ENCODE data around the gene HSF2BP. TPM values are rescaled to one million over a fixed set of nuclear protein-coding genes. Genes with fewer than 3 reads are reported as not detected.

Gene HSF2BP
- polyA plus RNA-seq, 1 donor from 2014 or later: 0.89 TPM

DNA sequence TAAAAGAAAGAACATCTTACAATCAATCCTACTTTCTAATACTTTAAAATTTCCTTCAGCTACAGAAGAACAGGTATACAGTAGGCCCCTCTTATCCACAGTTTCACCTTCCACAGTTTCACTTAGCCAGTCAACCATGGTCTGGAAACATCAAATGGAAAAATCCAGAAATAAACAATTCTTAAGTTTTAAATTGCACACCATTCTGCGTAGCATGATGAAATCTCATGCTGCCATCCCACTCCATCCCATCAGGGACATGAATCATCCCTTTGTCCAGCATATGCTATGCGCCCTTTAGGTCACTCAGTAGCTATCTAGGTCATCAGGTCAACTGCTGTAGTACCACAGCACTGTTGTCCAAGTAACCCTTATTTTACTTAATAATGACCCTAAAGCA, 67.7 kb downstream of the HSF2BP start:
- Histone ChIP-seq H3K9ac (ENCODE audit: low read length) (no peak overlapping the region), H3K27me3 (ENCODE audit: insufficient read depth, low read depth, low read length) (no peaks in the 10 kb centered on the region), H3K4me2 (ENCODE audit: low read length) (no peak overlapping the region), H4K20me1 (ENCODE audit: insufficient read depth) (no peaks in the 10 kb centered on the region), H3K79me2 (replicated peaks; ENCODE audit: insufficient read depth, low read length) (no peaks in the 10 kb centered on the region), H3K9me3 (ENCODE audit: low read length) (no peaks in the 10 kb centered on the region), H3K36me3 (ENCODE audit: insufficient read depth, low read length) (no peaks in the 10 kb centered on the region), H3K4me3 (ENCODE audit: low read length) (no peak overlapping the region), H3F3A (ENCODE audit: insufficient read depth, low read length, poor library complexity, severe bottlenecking) (no peaks in the 10 kb centered on the region), H3K9me2 (ENCODE audit: insufficient read depth, low read length) (no peaks in the 10 kb centered on the region), H3K27ac (ENCODE audit: low read length) (no peak overlapping the region), H2AFZ (ENCODE audit: low read depth, low read length) (no peak overlapping the region)
- TF ChIP-seq, protein P1, sequence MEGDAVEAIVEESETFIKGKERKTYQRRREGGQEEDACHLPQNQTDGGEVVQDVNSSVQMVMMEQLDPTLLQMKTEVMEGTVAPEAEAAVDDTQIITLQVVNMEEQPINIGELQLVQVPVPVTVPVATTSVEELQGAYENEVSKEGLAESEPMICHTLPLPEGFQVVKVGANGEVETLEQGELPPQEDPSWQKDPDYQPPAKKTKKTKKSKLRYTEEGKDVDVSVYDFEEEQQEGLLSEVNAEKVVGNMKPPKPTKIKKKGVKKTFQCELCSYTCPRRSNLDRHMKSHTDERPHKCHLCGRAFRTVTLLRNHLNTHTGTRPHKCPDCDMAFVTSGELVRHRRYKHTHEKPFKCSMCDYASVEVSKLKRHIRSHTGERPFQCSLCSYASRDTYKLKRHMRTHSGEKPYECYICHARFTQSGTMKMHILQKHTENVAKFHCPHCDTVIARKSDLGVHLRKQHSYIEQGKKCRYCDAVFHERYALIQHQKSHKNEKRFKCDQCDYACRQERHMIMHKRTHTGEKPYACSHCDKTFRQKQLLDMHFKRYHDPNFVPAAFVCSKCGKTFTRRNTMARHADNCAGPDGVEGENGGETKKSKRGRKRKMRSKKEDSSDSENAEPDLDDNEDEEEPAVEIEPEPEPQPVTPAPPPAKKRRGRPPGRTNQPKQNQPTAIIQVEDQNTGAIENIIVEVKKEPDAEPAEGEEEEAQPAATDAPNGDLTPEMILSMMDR (IDR thresholded peaks at IDR 0.05; ENCODE audit: poor library complexity, severe bottlenecking): no peak
- no peak for TF ChIP-seq POLR2AphosphoS5 (IDR thresholded peaks at IDR 0.05)
- no peak for TF ChIP-seq EP300 (conservative IDR thresholded peaks at IDR 0.05; ENCODE audit: poor library complexity, severe bottlenecking)
- TF ChIP-seq TAF1 (IDR thresholded peaks at IDR 0.05; ENCODE audit: low read depth): no peak
- TF ChIP-seq, protein P2, sequence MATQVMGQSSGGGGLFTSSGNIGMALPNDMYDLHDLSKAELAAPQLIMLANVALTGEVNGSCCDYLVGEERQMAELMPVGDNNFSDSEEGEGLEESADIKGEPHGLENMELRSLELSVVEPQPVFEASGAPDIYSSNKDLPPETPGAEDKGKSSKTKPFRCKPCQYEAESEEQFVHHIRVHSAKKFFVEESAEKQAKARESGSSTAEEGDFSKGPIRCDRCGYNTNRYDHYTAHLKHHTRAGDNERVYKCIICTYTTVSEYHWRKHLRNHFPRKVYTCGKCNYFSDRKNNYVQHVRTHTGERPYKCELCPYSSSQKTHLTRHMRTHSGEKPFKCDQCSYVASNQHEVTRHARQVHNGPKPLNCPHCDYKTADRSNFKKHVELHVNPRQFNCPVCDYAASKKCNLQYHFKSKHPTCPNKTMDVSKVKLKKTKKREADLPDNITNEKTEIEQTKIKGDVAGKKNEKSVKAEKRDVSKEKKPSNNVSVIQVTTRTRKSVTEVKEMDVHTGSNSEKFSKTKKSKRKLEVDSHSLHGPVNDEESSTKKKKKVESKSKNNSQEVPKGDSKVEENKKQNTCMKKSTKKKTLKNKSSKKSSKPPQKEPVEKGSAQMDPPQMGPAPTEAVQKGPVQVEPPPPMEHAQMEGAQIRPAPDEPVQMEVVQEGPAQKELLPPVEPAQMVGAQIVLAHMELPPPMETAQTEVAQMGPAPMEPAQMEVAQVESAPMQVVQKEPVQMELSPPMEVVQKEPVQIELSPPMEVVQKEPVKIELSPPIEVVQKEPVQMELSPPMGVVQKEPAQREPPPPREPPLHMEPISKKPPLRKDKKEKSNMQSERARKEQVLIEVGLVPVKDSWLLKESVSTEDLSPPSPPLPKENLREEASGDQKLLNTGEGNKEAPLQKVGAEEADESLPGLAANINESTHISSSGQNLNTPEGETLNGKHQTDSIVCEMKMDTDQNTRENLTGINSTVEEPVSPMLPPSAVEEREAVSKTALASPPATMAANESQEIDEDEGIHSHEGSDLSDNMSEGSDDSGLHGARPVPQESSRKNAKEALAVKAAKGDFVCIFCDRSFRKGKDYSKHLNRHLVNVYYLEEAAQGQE (IDR thresholded peaks at IDR 0.05; ENCODE audit: borderline replicate concordance): no peak
- no peak for TF ChIP-seq EZH2 (IDR thresholded peaks at IDR 0.05; ENCODE audit: borderline replicate concordance, insufficient read depth, low read length, poor library complexity, severe bottlenecking)
- no peak for TF ChIP-seq RAD21 (conservative IDR thresholded peaks at IDR 0.05)
- no peak for TF ChIP-seq MXI1 (conservative IDR thresholded peaks at IDR 0.05; ENCODE audit: poor library complexity, severe bottlenecking)
- TF ChIP-seq SMC3 (conservative IDR thresholded peaks at IDR 0.05; ENCODE audit: poor library complexity): no peak

DNA sequence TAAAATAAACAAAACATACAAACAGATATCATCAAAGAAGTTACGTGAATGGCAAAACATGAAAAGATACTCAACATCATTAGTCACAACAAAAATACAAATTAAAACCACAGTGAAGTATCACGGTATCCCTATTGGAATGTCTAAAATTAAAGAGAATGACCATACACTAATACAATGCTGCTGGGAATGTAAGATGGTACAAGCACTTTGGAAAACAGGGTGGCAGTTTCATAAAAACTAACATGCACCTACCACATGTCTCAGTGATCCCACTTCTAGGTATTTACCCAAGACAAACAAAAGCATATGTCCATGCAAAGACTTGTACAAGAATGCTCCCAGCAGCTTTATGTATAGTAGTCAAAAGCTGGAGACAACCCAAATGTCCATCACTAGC, 69.1 kb downstream of the HSF2BP start:
- Histone ChIP-seq H3K79me2 (replicated peaks; ENCODE audit: insufficient read depth, low read length) (no peaks in the 10 kb centered on the region), H3K27ac (ENCODE audit: low read length) (no peak overlapping the region), H3K9ac (ENCODE audit: low read length) (no peak overlapping the region), H3F3A (ENCODE audit: insufficient read depth, low read length, poor library complexity, severe bottlenecking) (no peaks in the 10 kb centered on the region), H3K9me3 (ENCODE audit: low read length) (no peaks in the 10 kb centered on the region), H4K20me1 (ENCODE audit: insufficient read depth) (no peaks in the 10 kb centered on the region), H3K4me3 (ENCODE audit: low read length) (no peak overlapping the region), H2AFZ (ENCODE audit: low read depth, low read length) (no peak overlapping the region), H3K9me2 (ENCODE audit: insufficient read depth, low read length) (no peaks in the 10 kb centered on the region), H3K4me2 (ENCODE audit: low read length) (no peak overlapping the region), H3K36me3 (ENCODE audit: insufficient read depth, low read length) (no peaks in the 10 kb centered on the region), H3K27me3 (ENCODE audit: insufficient read depth, low read depth, low read length) (no peaks in the 10 kb centered on the region)
- TF ChIP-seq POLR2AphosphoS5 (IDR thresholded peaks at IDR 0.05) (no peak), SMC3 (conservative IDR thresholded peaks at IDR 0.05; ENCODE audit: poor library complexity) (no peak), EP300 (conservative IDR thresholded peaks at IDR 0.05; ENCODE audit: poor library complexity, severe bottlenecking) (no peak), MXI1 (conservative IDR thresholded peaks at IDR 0.05; ENCODE audit: poor library complexity, severe bottlenecking) (no peak), EZH2 (IDR thresholded peaks at IDR 0.05; ENCODE audit: borderline replicate concordance, insufficient read depth, low read length, poor library complexity, severe bottlenecking) (no peak)
